CD4-positive, alpha-beta T cell treated with Interleukin-2 at 100 ng/mL for 4 hours (primary cell): Measurements from ENCODE around the gene RBM20.
"Not testable (repeated sequence)": the region's sequence is repeated elsewhere in the genome, so short reads cannot be mapped to it uniquely, and the experiment has no call there.

Experiments used
- DNase-seq: peaks from one replicate; pipeline ENCODE4 v3.0.0-alpha.2; 2020; ENCODE audit warnings: low spot score

RBM20 gene

GRCh38 chr10:110648692-110649346 is 4.7 kb downstream of the RBM20 start:
- no peak for DNase-seq

- no peak for DNase-seq
Measured at GRCh38 chr10:110649347-110650264, 5.5 kb downstream of the RBM20 start.

- no peak for DNase-seq
Measured at GRCh38 chr10:110650265-110650668, 6.1 kb downstream of the RBM20 start.

- no peak for DNase-seq
Measured at GRCh38 chr10:110651044-110651958, 7.2 kb downstream of the RBM20 start.

- DNase-seq, result no peak
Measured at GRCh38 chr10:110652475-110653118, 8.5 kb downstream of the RBM20 start.

- DNase-seq, result no peak
Measured at GRCh38 chr10:110655320-110655719, 11.2 kb downstream of the RBM20 start.

- no peak for DNase-seq
Measured at GRCh38 chr10:110656612-110657011, 12.5 kb downstream of the RBM20 start.

GRCh38 chr10:110657973-110658691 is 14.0 kb downstream of the RBM20 start:
- DNase-seq, result no peak

- no peak for DNase-seq
Measured at GRCh38 chr10:110659558-110659957, 15.4 kb downstream of the RBM20 start.

GRCh38 chr10:110660289-110660688 is 16.2 kb downstream of the RBM20 start:
- not testable (repeated sequence) for DNase-seq

GRCh38 chr10:110661292-110661691 is 17.2 kb downstream of the RBM20 start:
- DNase-seq, result no peak

GRCh38 chr10:110664483-110665420 is 20.6 kb downstream of the RBM20 start:
- DNase-seq, result no peak

GRCh38 chr10:110666259-110666658 is 22.1 kb downstream of the RBM20 start:
- DNase-seq, result not testable (repeated sequence)

- DNase-seq, result no peak
Measured at GRCh38 chr10:110666673-110667072, 22.5 kb downstream of the RBM20 start.

GRCh38 chr10:110667620-110668343 is 23.6 kb downstream of the RBM20 start:
- DNase-seq, result no peak

- no peak for DNase-seq
Measured at GRCh38 chr10:110668443-110668842, 24.3 kb downstream of the RBM20 start.

GRCh38 chr10:110670335-110670734 is 26.2 kb downstream of the RBM20 start:
- DNase-seq, result no peak

GRCh38 chr10:110671788-110672579 is 27.8 kb downstream of the RBM20 start:
- DNase-seq, result peak; percentile 57
